HUES48 (cell line): ENCODE data around the gene TMEM255B.
"Not testable (repeated sequence)": the region's sequence is repeated elsewhere in the genome, so short reads cannot be mapped to it uniquely, and the experiment has no call there.

Source experiments
- H3K27ac ChIP-seq: one replicate; pipeline ENCODE4 v1.7.0; 2013; ENCODE audit warnings: low read depth, low read length, inconsistent platforms
- H3K27me3 ChIP-seq: 2 replicates; pipeline ENCODE4 v1.6.1; 2013; ENCODE audit warnings: mild to moderate bottlenecking, low read length; ENCODE audit not compliant: control insufficient read depth, insufficient read depth
- H3K36me3 ChIP-seq: 2 replicates; pipeline ENCODE4 v1.6.1; 2013; ENCODE audit warnings: low read length; ENCODE audit not compliant: control insufficient read depth, insufficient read depth
- H3K4me1 ChIP-seq: 2 replicates; pipeline ENCODE4 v1.6.1; 2013; ENCODE audit warnings: mild to moderate bottlenecking, low read length; ENCODE audit not compliant: control insufficient read depth, insufficient read depth
- H3K4me3 ChIP-seq: 2 replicates; pipeline ENCODE4 v1.5.1; 2013; ENCODE audit warnings: mild to moderate bottlenecking, low read depth, low read length
- H3K9ac ChIP-seq: 2 replicates; pipeline ENCODE4 v1.6.1; 2013; ENCODE audit warnings: mild to moderate bottlenecking, low read depth, low read length, moderate library complexity
- H3K9me3 ChIP-seq: 2 replicates; pipeline ENCODE4 v1.6.1; 2013; ENCODE audit warnings: low read length; ENCODE audit not compliant: control insufficient read depth, insufficient read depth

The TMEM255B gene

DNA sequence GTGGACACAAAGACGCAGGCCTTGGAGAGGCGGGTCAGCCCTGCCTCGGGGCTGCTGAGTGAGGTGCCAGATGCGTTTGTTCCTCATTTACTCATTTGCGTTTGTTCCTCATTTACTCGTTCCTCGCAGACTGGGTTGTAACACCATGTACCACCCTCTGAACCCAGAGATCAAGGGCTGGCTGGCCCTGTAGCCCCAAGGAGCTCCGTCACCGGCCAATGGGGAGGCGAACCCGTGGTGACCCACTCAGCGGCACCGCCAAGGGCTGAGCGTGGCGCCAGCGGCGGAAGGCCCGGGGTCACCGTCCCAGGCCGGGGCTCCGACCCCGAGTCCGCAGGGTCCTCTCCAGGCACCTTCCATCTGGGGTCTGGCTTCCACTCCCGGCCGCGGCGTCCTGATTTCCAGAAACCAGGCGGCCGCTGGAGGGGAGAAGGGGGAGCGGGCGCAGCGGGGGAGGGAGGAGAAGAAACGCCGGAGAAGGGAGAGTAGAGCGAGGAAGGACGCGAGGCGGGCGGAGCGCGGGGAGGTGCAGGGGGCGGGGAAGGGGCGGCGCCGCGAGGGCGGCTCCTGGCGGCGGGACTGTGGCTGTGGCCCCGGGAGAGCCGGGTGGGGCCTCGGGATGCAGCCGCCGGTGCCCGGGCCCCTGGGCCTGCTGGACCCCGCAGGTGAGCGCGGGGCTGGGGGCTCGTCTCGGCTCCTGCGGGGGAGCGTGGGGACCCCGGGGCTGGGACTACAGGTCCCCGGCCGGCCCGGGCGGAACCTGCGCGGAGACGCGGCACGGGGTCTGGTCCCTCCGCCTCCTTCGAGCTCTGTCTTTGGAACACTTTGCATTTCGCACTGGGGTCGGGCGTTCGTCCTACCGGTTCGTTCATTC is at the start of gene TMEM255B:
TMEM255B (plus strand) TSS at position 576 of the 874 bp plus-strand sequence; CDS start at position 620, 44 bp downstream.
- H3K9ac ChIP-seq, result no peak within 1 kb of the TSS
- H3K27ac ChIP-seq, result no peak within 1 kb of the TSS
- peak within 1 kb of the TSS; percentile 73 for H3K4me3 ChIP-seq
- no peaks in the 10 kb centered on the region for H3K9me3 ChIP-seq
- H3K4me1 ChIP-seq, result 0 out of 2 replicates have a peak, but pooled peaks cover 6% of the 10 kb centered on the region
- peaks cover 43% of the 10 kb centered on the region for H3K27me3 ChIP-seq
- no peaks in the 10 kb centered on the region for H3K36me3 ChIP-seq

GRCh38 chr13:113722921-113723320 is 36.1 kb upstream of the TMEM255B start:
- Histone ChIP-seq H3K27me3 (no peaks in the 10 kb centered on the region), H3K9ac (no peak overlapping the region), H3K9me3 (no peaks in the 10 kb centered on the region; the same call in 1 of the 2 replicates), H3K4me3 (no peak overlapping the region), H3K27ac (no peak overlapping the region), H3K4me1 (peaks cover 7% of the 10 kb centered on the region; the same call in 1 of the 2 replicates), H3K36me3 (no peaks in the 10 kb centered on the region)

- Histone ChIP-seq H3K4me1 (peaks cover 7% of the 10 kb centered on the region; the same call in 1 of the 2 replicates), H3K36me3 (no peaks in the 10 kb centered on the region), H3K9me3 (no peaks in the 10 kb centered on the region; the same call in 1 of the 2 replicates), H3K4me3 (no peak overlapping the region), H3K9ac (no peak overlapping the region), H3K27me3 (no peaks in the 10 kb centered on the region), H3K27ac (no peak overlapping the region)
Observed at GRCh38 chr13:113723410-113724015, 35.5 kb upstream of the TMEM255B start.

GRCh38 chr13:113724016-113724758 is 34.8 kb upstream of the TMEM255B start:
- Histone ChIP-seq H3K27ac (no peak overlapping the region), H3K4me3 (peak overlapping the region; percentile 84), H3K27me3 (no peaks in the 10 kb centered on the region), H3K9me3 (no peaks in the 10 kb centered on the region; the same call in 1 of the 2 replicates), H3K4me1 (peaks cover 7% of the 10 kb centered on the region; the same call in 1 of the 2 replicates), H3K36me3 (no peaks in the 10 kb centered on the region), H3K9ac (no peak overlapping the region)

DNA sequence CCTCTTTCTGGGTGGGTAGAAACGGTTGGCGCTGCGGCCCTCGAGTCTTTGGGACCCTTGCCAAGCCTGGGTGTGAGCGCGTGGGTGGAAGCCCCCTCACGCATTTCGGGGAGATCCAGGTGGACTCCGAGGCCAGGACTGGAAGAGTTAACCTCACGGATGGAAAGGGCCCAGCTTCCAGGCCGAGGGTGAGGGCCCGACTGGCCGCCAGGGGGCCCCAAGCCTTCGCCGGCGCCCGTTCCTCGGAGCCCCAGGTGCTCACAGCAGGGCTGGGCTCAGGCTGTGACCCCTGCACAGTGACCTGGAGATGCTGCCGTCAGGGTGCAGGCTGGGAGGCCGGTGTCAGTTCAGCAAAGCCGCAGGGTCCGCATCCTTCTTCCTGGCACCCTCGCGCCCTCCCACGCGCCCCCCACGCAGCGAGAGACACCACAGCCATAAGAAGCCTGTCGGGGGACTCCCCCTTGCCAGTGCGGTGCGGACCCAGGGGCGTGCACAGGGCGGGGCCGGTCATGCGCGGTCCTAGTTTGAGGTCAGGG is 34.2 kb upstream of the TMEM255B start:
- peak overlapping the region; percentile 50 for H3K27ac ChIP-seq
- no peaks in the 10 kb centered on the region; the same call in 1 of the 2 replicates for H3K9me3 ChIP-seq
- peak overlapping the region; percentile 84 for H3K4me3 ChIP-seq
- H3K27me3 ChIP-seq, result no peaks in the 10 kb centered on the region
- H3K4me1 ChIP-seq, result peaks cover 7% of the 10 kb centered on the region; the same call in 1 of the 2 replicates
- no peak overlapping the region for H3K9ac ChIP-seq
- no peaks in the 10 kb centered on the region for H3K36me3 ChIP-seq

GRCh38 chr13:113725329-113726105 is 33.5 kb upstream of the TMEM255B start:
- H3K27ac ChIP-seq, H3K4me3 ChIP-seq, H3K9me3 ChIP-seq, H3K4me1 ChIP-seq, H3K27me3 ChIP-seq, H3K9ac ChIP-seq, H3K36me3 ChIP-seq: not testable (repeated sequence)

DNA sequence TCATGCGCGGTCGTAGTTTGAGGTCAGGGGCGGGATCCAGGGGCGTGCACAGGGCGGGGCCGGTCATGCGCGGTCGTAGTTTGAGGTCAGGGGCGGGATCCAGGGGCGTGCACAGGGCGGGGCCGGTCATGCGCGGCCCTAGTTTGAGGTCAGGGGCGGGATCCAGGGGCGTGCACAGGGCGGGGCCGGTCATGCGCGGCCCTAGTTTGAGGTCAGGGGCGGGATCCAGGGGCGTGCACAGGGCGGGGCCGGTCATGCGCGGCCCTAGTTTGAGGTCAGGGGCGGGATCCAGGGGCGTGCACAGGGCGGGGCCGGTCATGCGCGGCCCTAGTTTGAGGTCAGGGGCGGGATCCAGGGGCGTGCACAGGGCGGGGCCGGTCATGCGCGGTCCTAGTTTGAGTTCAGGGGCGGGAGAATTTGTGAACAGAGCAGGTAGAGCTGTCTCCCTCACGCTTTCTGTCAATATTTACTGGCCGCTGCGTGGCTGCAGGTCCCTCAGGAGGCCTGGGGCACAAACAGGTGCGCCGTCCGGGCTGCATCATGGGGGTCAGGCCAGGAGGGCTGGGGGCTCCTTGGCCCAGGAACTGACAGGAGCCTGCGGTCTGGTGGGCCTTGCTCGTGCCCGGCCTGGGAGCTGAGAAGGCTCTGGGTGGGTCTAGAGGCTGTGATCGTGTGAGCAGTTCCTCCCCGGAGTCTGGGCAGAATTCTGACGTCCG is 32.8 kb upstream of the TMEM255B start:
- not testable (repeated sequence) for H3K36me3 ChIP-seq, H3K4me1 ChIP-seq, H3K27me3 ChIP-seq, H3K9me3 ChIP-seq, H3K9ac ChIP-seq
- Histone ChIP-seq H3K4me3 (peak overlapping the region; percentile 59), H3K27ac (peak overlapping the region; percentile 58)

DNA sequence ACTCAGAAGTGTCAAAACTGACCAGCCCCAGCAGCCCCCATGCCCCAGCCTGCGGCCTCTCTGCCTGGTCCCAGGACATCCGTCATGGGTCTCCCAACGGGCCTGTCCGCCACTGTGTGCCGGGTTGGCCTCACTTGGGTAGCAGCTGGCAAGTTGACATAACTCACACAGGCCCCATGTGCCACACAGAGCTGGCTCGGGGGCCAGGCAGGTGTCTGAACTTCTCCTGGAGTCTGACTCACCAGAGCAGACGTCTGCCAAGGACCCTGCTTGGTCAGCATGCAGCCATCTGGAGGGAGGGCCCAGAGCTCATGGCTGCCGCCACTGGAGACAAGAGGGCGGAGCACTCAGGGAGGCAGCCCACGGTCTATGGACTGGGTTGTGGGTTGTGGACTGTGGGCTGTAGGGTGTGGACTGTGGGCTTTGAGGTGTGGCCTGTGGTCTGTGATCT is 32.0 kb upstream of the TMEM255B start:
- H3K9ac ChIP-seq, result no peak overlapping the region
- peak overlapping the region; percentile 59; the same call in 1 of the 2 replicates for H3K4me3 ChIP-seq
- peaks cover 7% of the 10 kb centered on the region; the same call in 1 of the 2 replicates for H3K4me1 ChIP-seq
- H3K36me3 ChIP-seq, result no peaks in the 10 kb centered on the region
- H3K27me3 ChIP-seq, result no peaks in the 10 kb centered on the region
- no peaks in the 10 kb centered on the region; the same call in 1 of the 2 replicates for H3K9me3 ChIP-seq
- H3K27ac ChIP-seq, result no peak overlapping the region

DNA sequence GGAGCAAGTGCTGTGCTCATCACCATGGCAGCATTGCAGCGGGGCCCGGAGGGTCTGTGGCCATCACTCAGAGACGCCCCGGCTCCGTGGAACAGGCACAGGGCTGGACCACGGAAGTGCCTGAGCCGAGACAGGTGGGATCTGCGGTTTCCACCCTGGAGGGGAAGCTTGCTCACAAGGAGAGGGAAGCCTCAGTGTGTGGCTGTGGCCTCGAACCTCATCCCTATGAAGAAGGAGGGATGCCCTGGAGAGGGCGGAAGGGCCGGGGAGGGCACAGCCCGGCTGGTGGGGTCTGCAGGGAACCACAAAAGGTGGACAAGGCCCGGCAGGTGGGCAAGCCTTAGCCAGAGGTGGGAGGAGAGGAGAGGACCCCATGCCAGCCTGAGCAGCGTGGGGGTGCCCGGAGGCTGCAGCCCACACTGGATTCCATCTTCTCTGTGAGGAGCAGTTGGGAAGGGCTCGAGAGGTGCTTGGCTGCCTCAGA is 30.4 kb upstream of the TMEM255B start:
- Histone ChIP-seq H3K4me1 (peaks cover 7% of the 10 kb centered on the region; the same call in 1 of the 2 replicates), H3K9ac (no peak overlapping the region), H3K36me3 (no peaks in the 10 kb centered on the region), H3K4me3 (no peak overlapping the region), H3K9me3 (peaks cover 2% of the 10 kb centered on the region; the same call in 1 of the 2 replicates), H3K27ac (no peak overlapping the region), H3K27me3 (no peaks in the 10 kb centered on the region)
